ENCODE measurements around the gene NOL11.
"Not testable (repeated sequence)": the region's sequence is repeated elsewhere in the genome, so short reads cannot be mapped to it uniquely, and the experiment has no call there.

Gene NOL11

GRCh38 chr17:67717624-67718324, at the start of gene NOL11:
Gene NOL11 (plus strand): TSS chr17:67717936. CDS start chr17:67717948, 12 bp downstream.
- DNase-seq = peak; percentile 94 to 100 (median 99)

- DNase-seq = no peak
Measured at GRCh38 chr17:67671493-67671892, 46.2 kb upstream of the NOL11 start.

- no peak for DNase-seq
Measured at GRCh38 chr17:67672592-67673335, 45.0 kb upstream of the NOL11 start.

GRCh38 chr17:67675481-67675880, 42.3 kb upstream of the NOL11 start:
- no peak for DNase-seq

- DNase-seq = no peak
Measured at GRCh38 chr17:67676305-67676704, 41.4 kb upstream of the NOL11 start.

GRCh38 chr17:67678414-67678813, 39.3 kb upstream of the NOL11 start:
- peak in 2 of 58 donors; percentile 3 to 15 for DNase-seq

GRCh38 chr17:67679225-67679624, 38.5 kb upstream of the NOL11 start:
- no peak for DNase-seq

- DNase-seq = no peak
Measured at GRCh38 chr17:67679721-67680120, 38.0 kb upstream of the NOL11 start.

- no peak for DNase-seq
Measured at GRCh38 chr17:67680445-67681224, 37.1 kb upstream of the NOL11 start.

- no peak for DNase-seq
Measured at GRCh38 chr17:67682196-67682595, 35.5 kb upstream of the NOL11 start.

GRCh38 chr17:67685351-67685750, 32.4 kb upstream of the NOL11 start:
- DNase-seq = no peak

- no peak for DNase-seq
Measured at GRCh38 chr17:67686241-67686640, 31.5 kb upstream of the NOL11 start.

GRCh38 chr17:67687511-67687910, 30.2 kb upstream of the NOL11 start:
- no peak for DNase-seq

GRCh38 chr17:67689534-67690177, 28.1 kb upstream of the NOL11 start:
- peak in 16 of 58 donors; percentile 2 to 63 (median 17) for DNase-seq

GRCh38 chr17:67693811-67694210, 23.9 kb upstream of the NOL11 start:
- DNase-seq = no peak

GRCh38 chr17:67696347-67696746, 21.4 kb upstream of the NOL11 start:
- DNase-seq = no peak

GRCh38 chr17:67696853-67697498, 20.8 kb upstream of the NOL11 start:
- no peak for DNase-seq

- DNase-seq = peak in 1 of 58 donors; percentile 4
Measured at GRCh38 chr17:67700037-67700724, 17.6 kb upstream of the NOL11 start.

GRCh38 chr17:67700725-67701119, 17.0 kb upstream of the NOL11 start:
- DNase-seq = no peak

- not testable (repeated sequence) for DNase-seq
Measured at GRCh38 chr17:67702861-67703260, 14.9 kb upstream of the NOL11 start.
